HG03108 (cell line): ENCODE measurements around the gene RRP15.

ENCODE experiments used
- ATAC-seq: cut with Tn5 transposase; IDR thresholded peaks from one replicate; pipeline ENCODE4 v1.9.1; 2021; ENCODE audit warnings: moderate library complexity; ENCODE audit not compliant: unreplicated experiment

Gene RRP15

GRCh38 chr1:218357893-218358232 lies 72.8 kb downstream of the RRP15 start:
- ATAC-seq: no peak

GRCh38 chr1:218361298-218362065 lies 76.4 kb downstream of the RRP15 start:
- no peak for ATAC-seq

GRCh38 chr1:218362418-218363076 lies 77.5 kb downstream of the RRP15 start:
- ATAC-seq: no peak

- no peak for ATAC-seq
These were observed 78.0 kb downstream of the RRP15 start for GRCh38 chr1:218363141-218363540.

GRCh38 chr1:218364028-218364710 lies 79.1 kb downstream of the RRP15 start:
- no peak for ATAC-seq

GRCh38 chr1:218365226-218365999 lies 80.3 kb downstream of the RRP15 start:
- ATAC-seq: no peak

- ATAC-seq: no peak
These were observed 81.4 kb downstream of the RRP15 start for GRCh38 chr1:218366322-218367052.

- no peak for ATAC-seq
These were observed 82.0 kb downstream of the RRP15 start for GRCh38 chr1:218367118-218367517.

GRCh38 chr1:218368686-218369085 lies 83.6 kb downstream of the RRP15 start:
- ATAC-seq: no peak

- no peak for ATAC-seq
These were observed 84.8 kb downstream of the RRP15 start for GRCh38 chr1:218369688-218370511.

GRCh38 chr1:218371927-218372672 lies 87.0 kb downstream of the RRP15 start:
- no peak for ATAC-seq

- no peak for ATAC-seq
These were observed 89.6 kb downstream of the RRP15 start for GRCh38 chr1:218374401-218375353.

GRCh38 chr1:218376722-218377121 lies 91.6 kb downstream of the RRP15 start:
- no peak for ATAC-seq

- ATAC-seq: peak; percentile 81
These were observed 92.1 kb downstream of the RRP15 start for GRCh38 chr1:218377143-218377660.

GRCh38 chr1:218380125-218380977 lies 95.3 kb downstream of the RRP15 start:
- ATAC-seq: no peak

- no peak for ATAC-seq
These were observed 97.2 kb downstream of the RRP15 start for GRCh38 chr1:218382261-218382660.

- no peak for ATAC-seq
These were observed 98.0 kb downstream of the RRP15 start for GRCh38 chr1:218383051-218383450.
